Measurements from ENCODE around the gene TRMT5.

Gene TRMT5

DNA sequence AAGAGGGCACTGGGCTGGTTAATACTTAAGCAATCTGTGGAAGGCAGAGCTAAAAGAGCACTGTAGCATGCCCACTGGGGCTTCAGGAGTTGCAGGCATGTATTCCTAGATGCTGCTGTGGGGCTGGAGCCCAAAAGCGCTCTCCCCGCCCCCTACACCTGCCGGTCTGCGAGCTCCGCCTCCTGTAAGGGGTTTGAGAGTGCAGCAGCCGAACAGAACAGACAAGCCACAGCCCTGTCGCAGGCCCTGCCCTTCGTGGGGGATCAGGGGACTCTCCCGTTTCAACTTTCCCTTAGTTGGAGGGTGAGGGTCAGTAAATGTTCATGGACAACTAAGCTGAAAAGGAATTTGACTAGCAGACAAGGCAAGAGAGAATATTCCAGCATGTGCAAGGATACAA lies 17.7 kb upstream of the TRMT5 start:
- H3K27ac ChIP-seq: no peak overlapping the region
- no peak for TF ChIP-seq ZFX (IDR thresholded peaks at IDR 0.05)
- TF ChIP-seq, protein P1, sequence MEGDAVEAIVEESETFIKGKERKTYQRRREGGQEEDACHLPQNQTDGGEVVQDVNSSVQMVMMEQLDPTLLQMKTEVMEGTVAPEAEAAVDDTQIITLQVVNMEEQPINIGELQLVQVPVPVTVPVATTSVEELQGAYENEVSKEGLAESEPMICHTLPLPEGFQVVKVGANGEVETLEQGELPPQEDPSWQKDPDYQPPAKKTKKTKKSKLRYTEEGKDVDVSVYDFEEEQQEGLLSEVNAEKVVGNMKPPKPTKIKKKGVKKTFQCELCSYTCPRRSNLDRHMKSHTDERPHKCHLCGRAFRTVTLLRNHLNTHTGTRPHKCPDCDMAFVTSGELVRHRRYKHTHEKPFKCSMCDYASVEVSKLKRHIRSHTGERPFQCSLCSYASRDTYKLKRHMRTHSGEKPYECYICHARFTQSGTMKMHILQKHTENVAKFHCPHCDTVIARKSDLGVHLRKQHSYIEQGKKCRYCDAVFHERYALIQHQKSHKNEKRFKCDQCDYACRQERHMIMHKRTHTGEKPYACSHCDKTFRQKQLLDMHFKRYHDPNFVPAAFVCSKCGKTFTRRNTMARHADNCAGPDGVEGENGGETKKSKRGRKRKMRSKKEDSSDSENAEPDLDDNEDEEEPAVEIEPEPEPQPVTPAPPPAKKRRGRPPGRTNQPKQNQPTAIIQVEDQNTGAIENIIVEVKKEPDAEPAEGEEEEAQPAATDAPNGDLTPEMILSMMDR (conservative IDR thresholded peaks at IDR 0.05): no peak

DNA sequence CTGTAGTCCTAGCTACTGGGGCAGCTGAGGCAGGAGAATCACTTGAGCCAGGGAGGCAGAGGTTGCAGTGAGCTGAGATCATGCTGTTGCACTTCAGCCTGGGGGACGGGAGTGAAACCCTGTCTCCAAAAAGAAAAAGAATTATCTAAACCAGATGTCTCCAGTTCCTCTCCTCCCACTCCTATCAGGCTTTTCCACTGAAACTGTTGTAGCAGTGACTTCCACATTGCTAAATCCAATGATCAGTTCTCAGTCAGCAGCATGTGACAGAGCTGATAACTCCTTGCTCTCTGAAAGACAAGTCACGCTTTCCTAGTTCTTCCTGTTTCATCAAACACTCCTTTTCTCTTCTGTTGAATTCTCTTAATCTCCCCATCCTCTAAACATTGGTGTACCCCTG lies 8.7 kb upstream of the TRMT5 start:
- no peak overlapping the region for H3K27ac ChIP-seq
- TF ChIP-seq ZFX (IDR thresholded peaks at IDR 0.05): no peak
- TF ChIP-seq, protein P1 (conservative IDR thresholded peaks at IDR 0.05): no peak

DNA sequence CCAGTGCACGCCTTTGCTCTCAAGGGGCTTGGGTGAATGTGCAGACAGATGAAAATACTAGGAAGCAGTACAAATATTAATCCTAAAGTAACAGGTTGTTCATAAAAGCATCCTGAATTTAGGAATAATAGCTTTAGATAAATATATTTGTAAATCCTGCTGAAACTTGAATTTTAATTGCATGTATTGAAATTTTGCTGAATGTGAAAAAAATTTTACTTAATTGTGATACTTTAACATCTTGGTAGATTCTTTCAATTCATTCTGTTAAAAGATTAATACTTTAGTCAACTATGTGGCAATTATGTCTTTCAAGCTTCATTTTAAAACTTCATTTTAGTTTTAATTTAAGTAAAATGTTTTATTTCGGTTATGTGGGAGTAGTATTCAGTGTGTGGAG lies 5.6 kb upstream of the TRMT5 start:
- TF ChIP-seq, protein P1 (conservative IDR thresholded peaks at IDR 0.05): no peak
- TF ChIP-seq ZFX (IDR thresholded peaks at IDR 0.05): no peak
- no peak overlapping the region for H3K27ac ChIP-seq

DNA sequence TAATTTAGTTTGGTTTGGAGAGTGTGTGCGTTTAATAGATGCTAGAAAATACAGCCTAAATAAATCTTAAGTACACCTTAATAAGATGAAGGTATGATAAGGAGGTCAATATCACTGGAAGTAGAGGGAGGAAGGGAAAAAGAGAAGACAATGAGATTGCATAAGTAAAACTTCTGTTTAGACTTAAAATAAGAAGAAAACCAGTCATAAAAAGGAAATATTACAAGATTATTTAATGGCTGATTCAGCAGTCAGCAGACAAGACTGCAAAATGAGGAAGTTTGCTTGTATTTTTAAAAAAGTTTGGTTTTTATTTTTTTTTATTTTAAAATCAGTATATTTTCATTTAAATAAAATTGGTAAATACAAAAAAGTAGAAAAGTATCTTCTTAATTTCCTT lies 3.3 kb upstream of the TRMT5 start:
- H3K27ac ChIP-seq: no peak overlapping the region

DNA sequence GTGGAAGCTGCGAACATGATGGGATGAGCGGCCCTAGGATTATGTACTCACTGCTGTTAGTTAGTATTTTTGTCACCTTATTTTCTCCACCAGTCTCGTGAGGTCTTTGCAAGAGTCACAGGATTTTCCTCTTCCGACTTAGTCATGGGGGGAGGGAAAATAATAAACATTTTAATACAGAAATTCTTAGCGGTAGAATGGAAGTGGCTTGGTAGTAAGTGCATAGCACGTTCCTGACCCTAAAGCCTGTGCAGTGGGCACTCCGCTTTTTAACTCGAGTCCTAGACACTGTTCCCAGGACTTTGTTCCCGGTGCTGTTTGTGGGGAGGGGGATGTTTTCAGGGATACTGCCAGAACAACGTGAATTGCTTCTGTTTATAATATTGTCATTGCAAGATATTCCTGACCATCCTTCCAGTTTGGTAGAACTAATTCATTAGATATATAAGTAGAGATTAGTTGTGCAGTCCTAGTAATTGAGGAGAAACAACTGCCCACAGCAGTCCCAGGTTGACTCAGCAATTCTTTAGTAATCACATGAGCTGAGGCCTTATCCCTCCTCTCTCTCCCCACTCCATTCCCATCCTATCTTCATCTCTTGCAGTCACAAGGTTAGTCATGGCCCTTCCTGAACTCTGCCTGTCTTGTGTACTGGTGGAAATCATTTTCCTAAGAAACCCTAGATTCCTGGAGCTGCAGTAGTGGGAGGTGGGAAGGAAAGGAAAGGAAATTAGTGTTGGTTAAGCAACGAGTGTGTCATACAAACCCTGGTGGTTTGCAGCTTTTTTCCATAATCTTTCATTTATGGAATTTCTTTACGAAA lies 965 bp upstream of the TRMT5 start:
- TF ChIP-seq, protein P1 (conservative IDR thresholded peaks at IDR 0.05): no peak
- TF ChIP-seq ZFX (IDR thresholded peaks at IDR 0.05): no peak
- peak overlapping the region; percentile 82 for H3K27ac ChIP-seq

More for the DNA sequence above, 3.3 kb upstream of the TRMT5 start:
- TF ChIP-seq, protein P1 (conservative IDR thresholded peaks at IDR 0.05): no peak
- no peak for TF ChIP-seq ZFX (IDR thresholded peaks at IDR 0.05)

DNA sequence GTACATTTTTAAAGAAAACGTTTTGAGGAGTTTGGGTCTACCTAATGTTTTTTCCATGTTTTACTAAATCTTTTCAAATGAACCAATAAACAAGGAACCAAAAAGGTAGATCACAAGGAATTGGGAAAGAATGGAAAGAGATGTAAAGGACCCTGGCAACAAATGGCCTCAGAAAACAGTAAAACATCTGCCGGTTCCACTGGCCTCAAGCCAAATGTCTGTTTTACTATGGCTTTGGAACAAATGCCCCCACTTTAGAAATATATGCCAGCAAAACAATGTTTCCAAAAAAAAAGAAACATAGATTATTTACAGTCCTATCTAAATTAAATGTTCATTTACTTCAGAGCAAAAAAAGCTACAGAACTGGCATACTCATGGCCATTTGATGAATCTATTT lies 3.0 kb downstream of the TRMT5 start:
- no peak for TF ChIP-seq ZFX (IDR thresholded peaks at IDR 0.05)
- TF ChIP-seq, protein P1 (conservative IDR thresholded peaks at IDR 0.05): no peak
- H3K27ac ChIP-seq: no peak overlapping the region

DNA sequence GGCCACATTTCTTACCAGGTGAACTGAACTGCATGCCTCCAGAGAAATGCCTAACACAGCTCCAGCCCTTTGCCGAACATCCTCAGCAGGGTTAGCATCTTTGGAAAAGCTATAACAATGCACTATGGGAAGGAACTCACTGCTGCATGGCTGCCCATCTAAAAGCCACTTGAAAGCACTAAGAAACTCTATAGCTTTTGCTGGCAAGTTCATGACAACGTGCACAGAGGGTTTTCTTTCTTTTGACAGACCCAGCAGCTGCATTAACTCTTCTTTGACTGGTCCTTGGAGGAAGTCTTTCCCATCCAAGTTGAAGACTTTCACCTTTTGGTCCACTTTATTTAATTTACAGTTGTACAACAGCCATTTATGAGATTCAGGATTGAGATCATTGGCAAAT lies 5.3 kb downstream of the TRMT5 start:
- TF ChIP-seq, protein P1 (conservative IDR thresholded peaks at IDR 0.05): no peak
- no peak for TF ChIP-seq ZFX (IDR thresholded peaks at IDR 0.05)
- H3K27ac ChIP-seq: no peak overlapping the region

Measured in C4-2B (cell line).